HL-60 (cell line): ENCODE results near the gene OR8B8.

ENCODE experiments used
- CTCF ChIP-seq: IDR thresholded peaks from one replicate; pipeline ENCODE4 v1.5.1; 2011; ENCODE audit warnings: low read length, control low read depth, inconsistent platforms; ENCODE audit not compliant: insufficient read depth
- POLR2AphosphoS5 ChIP-seq: IDR thresholded peaks from 2 replicates; pipeline ENCODE4 v1.6.1; 2012; ENCODE audit warnings: low read depth
- SPI1 ChIP-seq: IDR thresholded peaks from 2 replicates; pipeline ENCODE4 v1.6.1; 2012; ENCODE audit warnings: low read depth, mild to moderate bottlenecking, borderline replicate concordance

- no peak for TF ChIP-seq SPI1
- no peak for TF ChIP-seq CTCF
- TF ChIP-seq POLR2AphosphoS5, result no peak
Observed at GRCh38 chr11:124483422-124483821, 37.9 kb upstream of the OR8B8 start.
